ENCODE results near the gene LMBRD2. TPM values are rescaled to one million over a fixed set of nuclear protein-coding genes. Genes with fewer than 3 reads are reported as not detected.

LMBRD2 gene
- total and polyA plus RNA-seq, 2 experiments from 2014 or later, result 4.4 to 6.2 TPM

DNA sequence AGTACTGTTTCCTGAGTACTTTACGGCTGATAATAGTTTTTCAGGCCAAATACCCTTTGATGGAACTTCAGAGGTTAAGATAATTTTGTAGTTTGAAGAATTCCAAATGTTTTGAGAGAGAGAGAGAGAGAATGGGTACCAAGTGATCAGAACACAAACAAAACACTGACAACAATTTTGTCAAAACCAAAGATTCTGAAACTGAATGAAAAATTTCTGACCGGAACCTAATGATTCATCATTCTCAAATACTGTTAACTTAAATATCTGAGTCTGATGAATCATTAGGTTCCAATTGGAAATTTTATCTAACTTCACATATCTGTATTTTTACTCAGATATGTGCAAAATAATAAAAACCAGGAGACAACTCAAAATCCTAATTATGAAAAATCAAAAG is 4.0 kb downstream of the LMBRD2 start (continued):
- TF ChIP-seq, protein P1, sequence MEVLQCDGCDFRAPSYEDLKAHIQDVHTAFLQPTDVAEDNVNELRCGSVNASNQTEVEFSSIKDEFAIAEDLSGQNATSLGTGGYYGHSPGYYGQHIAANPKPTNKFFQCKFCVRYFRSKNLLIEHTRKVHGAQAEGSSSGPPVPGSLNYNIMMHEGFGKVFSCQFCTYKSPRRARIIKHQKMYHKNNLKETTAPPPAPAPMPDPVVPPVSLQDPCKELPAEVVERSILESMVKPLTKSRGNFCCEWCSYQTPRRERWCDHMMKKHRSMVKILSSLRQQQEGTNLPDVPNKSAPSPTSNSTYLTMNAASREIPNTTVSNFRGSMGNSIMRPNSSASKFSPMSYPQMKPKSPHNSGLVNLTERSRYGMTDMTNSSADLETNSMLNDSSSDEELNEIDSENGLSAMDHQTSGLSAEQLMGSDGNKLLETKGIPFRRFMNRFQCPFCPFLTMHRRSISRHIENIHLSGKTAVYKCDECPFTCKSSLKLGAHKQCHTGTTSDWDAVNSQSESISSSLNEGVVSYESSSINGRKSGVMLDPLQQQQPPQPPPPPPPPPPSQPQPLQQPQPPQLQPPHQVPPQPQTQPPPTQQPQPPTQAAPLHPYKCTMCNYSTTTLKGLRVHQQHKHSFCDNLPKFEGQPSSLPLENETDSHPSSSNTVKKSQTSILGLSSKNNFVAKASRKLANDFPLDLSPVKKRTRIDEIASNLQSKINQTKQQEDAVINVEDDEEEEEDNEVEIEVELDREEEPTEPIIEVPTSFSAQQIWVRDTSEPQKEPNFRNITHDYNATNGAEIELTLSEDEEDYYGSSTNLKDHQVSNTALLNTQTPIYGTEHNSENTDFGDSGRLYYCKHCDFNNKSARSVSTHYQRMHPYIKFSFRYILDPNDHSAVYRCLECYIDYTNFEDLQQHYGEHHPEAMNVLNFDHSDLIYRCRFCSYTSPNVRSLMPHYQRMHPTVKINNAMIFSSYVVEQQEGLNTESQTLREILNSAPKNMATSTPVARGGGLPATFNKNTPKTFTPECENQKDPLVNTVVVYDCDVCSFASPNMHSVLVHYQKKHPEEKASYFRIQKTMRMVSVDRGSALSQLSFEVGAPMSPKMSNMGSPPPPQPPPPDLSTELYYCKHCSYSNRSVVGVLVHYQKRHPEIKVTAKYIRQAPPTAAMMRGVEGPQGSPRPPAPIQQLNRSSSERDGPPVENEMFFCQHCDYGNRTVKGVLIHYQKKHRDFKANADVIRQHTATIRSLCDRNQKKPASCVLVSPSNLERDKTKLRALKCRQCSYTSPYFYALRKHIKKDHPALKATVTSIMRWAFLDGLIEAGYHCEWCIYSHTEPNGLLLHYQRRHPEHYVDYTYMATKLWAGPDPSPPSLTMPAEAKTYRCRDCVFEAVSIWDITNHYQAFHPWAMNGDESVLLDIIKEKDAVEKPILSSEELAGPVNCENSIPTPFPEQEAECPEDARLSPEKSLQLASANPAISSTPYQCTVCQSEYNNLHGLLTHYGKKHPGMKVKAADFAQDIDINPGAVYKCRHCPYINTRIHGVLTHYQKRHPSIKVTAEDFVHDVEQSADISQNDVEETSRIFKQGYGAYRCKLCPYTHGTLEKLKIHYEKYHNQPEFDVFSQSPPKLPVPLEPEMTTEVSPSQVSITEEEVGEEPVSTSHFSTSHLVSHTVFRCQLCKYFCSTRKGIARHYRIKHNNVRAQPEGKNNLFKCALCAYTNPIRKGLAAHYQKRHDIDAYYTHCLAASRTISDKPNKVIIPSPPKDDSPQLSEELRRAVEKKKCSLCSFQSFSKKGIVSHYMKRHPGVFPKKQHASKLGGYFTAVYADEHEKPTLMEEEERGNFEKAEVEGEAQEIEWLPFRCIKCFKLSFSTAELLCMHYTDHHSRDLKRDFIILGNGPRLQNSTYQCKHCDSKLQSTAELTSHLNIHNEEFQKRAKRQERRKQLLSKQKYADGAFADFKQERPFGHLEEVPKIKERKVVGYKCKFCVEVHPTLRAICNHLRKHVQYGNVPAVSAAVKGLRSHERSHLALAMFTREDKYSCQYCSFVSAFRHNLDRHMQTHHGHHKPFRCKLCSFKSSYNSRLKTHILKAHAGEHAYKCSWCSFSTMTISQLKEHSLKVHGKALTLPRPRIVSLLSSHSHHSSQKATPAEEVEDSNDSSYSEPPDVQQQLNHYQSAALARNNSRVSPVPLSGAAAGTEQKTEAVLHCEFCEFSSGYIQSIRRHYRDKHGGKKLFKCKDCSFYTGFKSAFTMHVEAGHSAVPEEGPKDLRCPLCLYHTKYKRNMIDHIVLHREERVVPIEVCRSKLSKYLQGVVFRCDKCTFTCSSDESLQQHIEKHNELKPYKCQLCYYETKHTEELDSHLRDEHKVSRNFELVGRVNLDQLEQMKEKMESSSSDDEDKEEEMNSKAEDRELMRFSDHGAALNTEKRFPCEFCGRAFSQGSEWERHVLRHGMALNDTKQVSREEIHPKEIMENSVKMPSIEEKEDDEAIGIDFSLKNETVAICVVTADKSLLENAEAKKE (CRISPR knock-in tag; IDR thresholded peaks at IDR 0.05), result no peak
- no peak for TF ChIP-seq CREB1 (CRISPR knock-in tag; IDR thresholded peaks at IDR 0.05; ENCODE audit: low read depth)

DNA sequence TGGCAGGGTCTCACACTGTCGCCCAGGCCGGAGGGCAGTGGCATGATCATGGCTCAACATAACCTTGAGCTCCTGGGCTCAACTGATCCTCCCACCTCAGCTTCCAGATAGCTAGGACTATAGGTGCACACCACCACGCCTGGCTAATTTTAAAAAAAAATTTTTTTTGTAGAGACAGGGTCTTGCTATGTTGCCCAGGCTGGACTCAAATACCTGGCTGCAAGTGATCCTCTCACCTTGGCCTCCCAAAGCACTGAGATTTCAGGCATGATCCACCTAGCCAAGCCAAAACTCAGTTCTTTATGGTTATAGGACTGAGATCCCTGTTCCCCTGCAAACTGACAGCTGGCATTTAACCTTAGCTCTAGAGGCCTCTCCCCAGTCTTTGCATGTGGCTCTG is 5.3 kb downstream of the LMBRD2 start:
- H3K4me2 ChIP-seq, result no peak overlapping the region
- no peak for DNase-seq (ENCODE audit: low spot score)
- TF ChIP-seq ZNF114 (CRISPR knock-in tag; IDR thresholded peaks at IDR 0.05) (no peak), EZH2phosphoT487 (IDR thresholded peaks at IDR 0.05; ENCODE audit: unreplicated experiment) (no peak), STAT1 (IDR thresholded peaks at IDR 0.05; ENCODE audit: unreplicated experiment) (no peak), ZNF331 (CRISPR knock-in tag; IDR thresholded peaks at IDR 0.05; ENCODE audit: low read depth) (no peak), JUNB (IDR thresholded peaks at IDR 0.05; ENCODE audit: unreplicated experiment) (no peak), POLR2AphosphoS5 (IDR thresholded peaks at IDR 0.05; ENCODE audit: low read depth) (no peak), EZH2 (IDR thresholded peaks at IDR 0.05; ENCODE audit: low read depth, unreplicated experiment) (no peak), NANOG (IDR thresholded peaks at IDR 0.05; ENCODE audit: borderline replicate concordance) (no peak), CREB1 (CRISPR knock-in tag; IDR thresholded peaks at IDR 0.05; ENCODE audit: low read depth) (no peak)
- TF ChIP-seq, protein P2, sequence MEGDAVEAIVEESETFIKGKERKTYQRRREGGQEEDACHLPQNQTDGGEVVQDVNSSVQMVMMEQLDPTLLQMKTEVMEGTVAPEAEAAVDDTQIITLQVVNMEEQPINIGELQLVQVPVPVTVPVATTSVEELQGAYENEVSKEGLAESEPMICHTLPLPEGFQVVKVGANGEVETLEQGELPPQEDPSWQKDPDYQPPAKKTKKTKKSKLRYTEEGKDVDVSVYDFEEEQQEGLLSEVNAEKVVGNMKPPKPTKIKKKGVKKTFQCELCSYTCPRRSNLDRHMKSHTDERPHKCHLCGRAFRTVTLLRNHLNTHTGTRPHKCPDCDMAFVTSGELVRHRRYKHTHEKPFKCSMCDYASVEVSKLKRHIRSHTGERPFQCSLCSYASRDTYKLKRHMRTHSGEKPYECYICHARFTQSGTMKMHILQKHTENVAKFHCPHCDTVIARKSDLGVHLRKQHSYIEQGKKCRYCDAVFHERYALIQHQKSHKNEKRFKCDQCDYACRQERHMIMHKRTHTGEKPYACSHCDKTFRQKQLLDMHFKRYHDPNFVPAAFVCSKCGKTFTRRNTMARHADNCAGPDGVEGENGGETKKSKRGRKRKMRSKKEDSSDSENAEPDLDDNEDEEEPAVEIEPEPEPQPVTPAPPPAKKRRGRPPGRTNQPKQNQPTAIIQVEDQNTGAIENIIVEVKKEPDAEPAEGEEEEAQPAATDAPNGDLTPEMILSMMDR (conservative IDR thresholded peaks at IDR 0.05; ENCODE audit: low read depth in 2 of 2), result no peak
- TF ChIP-seq, protein P3, sequence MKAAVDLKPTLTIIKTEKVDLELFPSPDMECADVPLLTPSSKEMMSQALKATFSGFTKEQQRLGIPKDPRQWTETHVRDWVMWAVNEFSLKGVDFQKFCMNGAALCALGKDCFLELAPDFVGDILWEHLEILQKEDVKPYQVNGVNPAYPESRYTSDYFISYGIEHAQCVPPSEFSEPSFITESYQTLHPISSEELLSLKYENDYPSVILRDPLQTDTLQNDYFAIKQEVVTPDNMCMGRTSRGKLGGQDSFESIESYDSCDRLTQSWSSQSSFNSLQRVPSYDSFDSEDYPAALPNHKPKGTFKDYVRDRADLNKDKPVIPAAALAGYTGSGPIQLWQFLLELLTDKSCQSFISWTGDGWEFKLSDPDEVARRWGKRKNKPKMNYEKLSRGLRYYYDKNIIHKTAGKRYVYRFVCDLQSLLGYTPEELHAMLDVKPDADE (IDR thresholded peaks at IDR 0.05), result no peak
- TF ChIP-seq, protein P4, sequence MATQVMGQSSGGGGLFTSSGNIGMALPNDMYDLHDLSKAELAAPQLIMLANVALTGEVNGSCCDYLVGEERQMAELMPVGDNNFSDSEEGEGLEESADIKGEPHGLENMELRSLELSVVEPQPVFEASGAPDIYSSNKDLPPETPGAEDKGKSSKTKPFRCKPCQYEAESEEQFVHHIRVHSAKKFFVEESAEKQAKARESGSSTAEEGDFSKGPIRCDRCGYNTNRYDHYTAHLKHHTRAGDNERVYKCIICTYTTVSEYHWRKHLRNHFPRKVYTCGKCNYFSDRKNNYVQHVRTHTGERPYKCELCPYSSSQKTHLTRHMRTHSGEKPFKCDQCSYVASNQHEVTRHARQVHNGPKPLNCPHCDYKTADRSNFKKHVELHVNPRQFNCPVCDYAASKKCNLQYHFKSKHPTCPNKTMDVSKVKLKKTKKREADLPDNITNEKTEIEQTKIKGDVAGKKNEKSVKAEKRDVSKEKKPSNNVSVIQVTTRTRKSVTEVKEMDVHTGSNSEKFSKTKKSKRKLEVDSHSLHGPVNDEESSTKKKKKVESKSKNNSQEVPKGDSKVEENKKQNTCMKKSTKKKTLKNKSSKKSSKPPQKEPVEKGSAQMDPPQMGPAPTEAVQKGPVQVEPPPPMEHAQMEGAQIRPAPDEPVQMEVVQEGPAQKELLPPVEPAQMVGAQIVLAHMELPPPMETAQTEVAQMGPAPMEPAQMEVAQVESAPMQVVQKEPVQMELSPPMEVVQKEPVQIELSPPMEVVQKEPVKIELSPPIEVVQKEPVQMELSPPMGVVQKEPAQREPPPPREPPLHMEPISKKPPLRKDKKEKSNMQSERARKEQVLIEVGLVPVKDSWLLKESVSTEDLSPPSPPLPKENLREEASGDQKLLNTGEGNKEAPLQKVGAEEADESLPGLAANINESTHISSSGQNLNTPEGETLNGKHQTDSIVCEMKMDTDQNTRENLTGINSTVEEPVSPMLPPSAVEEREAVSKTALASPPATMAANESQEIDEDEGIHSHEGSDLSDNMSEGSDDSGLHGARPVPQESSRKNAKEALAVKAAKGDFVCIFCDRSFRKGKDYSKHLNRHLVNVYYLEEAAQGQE (IDR thresholded peaks at IDR 0.05; ENCODE audit: unreplicated experiment), result no peak

More for the DNA sequence above, 5.3 kb downstream of the LMBRD2 start:
- peaks cover 5% of the 10 kb centered on the region; the same call in 2 of the 3 replicates for H3K4me1 Mint-ChIP-seq
- no peak overlapping the region for H2AFZ ChIP-seq
- no peak overlapping the region for H3K4me3 ChIP-seq
- H3K9me3 Mint-ChIP-seq, result no peaks in the 10 kb centered on the region
- H3K27me3 ChIP-seq (ENCODE audit: insufficient read depth), result no peaks in the 10 kb centered on the region
- H4K20me1 ChIP-seq (replicated peaks; ENCODE audit: insufficient read depth), result no peaks in the 10 kb centered on the region
- H3K9me2 ChIP-seq (ENCODE audit: insufficient read depth), result no peaks in the 10 kb centered on the region
- no peak overlapping the region for H3K27ac Mint-ChIP-seq
- no peaks in the 10 kb centered on the region for H3K4me1 ChIP-seq (ENCODE audit: insufficient read depth)
- H3K36me3 ChIP-seq (ENCODE audit: insufficient read depth), result no peaks in the 10 kb centered on the region
- H3K36me3 Mint-ChIP-seq (ENCODE audit: low read depth), result no peaks in the 10 kb centered on the region
- H3K4me3 Mint-ChIP-seq, result no peak overlapping the region
- H3K27ac ChIP-seq (ENCODE audit: low read depth), result no peak overlapping the region
- H3K27me3 Mint-ChIP-seq (ENCODE audit: insufficient read depth, low read depth, poor library complexity), result no peaks in the 10 kb centered on the region
- H3F3A ChIP-seq (replicated peaks; ENCODE audit: low read depth), result no peaks in the 10 kb centered on the region
- ATAC-seq, result no peak
- H3K79me2 ChIP-seq (replicated peaks; ENCODE audit: insufficient read depth), result no peaks in the 10 kb centered on the region
